Frontal cortex (tissue), 4 donors: Measurements from ENCODE around the gene USP48. TPM values are rescaled to one million over a fixed set of nuclear protein-coding genes. Genes with fewer than 3 reads are reported as not detected.

Experiments
- DNase-seq, 2 donors: peaks; one replicate each; pipeline ENCODE4 v3.0.0; 2012; ENCODE audit warnings: low spot score in 2 of 2
- FAIRE-seq: peaks from 2 replicates; lab custom pipeline; 2012; peaks lifted over from hg19 to GRCh38; lab: Jason Lieb, UNC
- total RNA-seq: library from RNA; depleted of rRNA; stranded (reverse); fragments of >200 nt; gene quantifications from one replicate; pipeline ENCODE4 v1.2.3, GENCODE V29; 2014
- donor health status: control.
- donor health status: control.
- donor health status: control.

USP48 gene
- total RNA-seq, 1 donor from 2014 or later: 58.7 TPM

- FAIRE-seq: no peak
- DNase-seq: no peak
Measured at GRCh38 chr1:21629971-21630370, 153.0 kb downstream of the USP48 start.

GRCh38 chr1:21628798-21629393 lies 154.1 kb downstream of the USP48 start:
- FAIRE-seq (no peak), DNase-seq (no peak)

Other genes starting within 250 kb of the USP48 start
- gene RAP1GAP, start 113.8 kb downstream of the USP48 start, total RNA-seq: 18.8 TPM
- gene LDLRAD2, start 29.1 kb upstream of the USP48 start, total RNA-seq: not detected
- 4.5 TPM for gene HSPG2, start 154.2 kb upstream of the USP48 start, total RNA-seq
- gene CELA3B, start 193.9 kb upstream of the USP48 start, total RNA-seq: not detected
- not detected for gene CELA3A, start 218.5 kb upstream of the USP48 start, total RNA-seq